Measurements from ENCODE around the gene MRPS2. TPM values are rescaled to one million over a fixed set of nuclear protein-coding genes. Genes with fewer than 3 reads are reported as not detected.

The MRPS2 gene
- total RNA-seq, 2 donors from 2014 or later: 50.2 to 53.1 TPM

DNA sequence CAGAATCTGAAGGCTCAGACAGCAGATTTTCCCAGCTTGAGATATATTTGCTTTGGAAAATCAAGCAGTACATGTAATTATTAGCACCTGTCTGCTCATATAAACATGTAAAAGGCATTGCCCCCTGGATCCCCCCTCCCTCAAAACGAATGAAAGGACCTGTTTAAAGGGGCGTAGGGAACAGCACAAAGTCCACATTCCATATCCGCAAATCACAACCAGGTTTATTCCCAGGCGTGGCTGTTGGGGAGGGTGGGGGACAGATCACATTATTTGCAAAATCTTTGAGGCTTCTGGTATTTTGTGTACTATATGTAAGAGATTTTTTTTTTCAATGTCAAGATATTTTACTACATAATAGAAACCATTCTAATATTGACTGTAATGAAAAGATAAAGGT lies 8.7 kb upstream of the MRPS2 start:
- Mint-ChIP-seq H3K36me3 (ENCODE audit: low read depth) (peaks cover 17% of the 10 kb centered on the region), H3K9me3 (no peaks in the 10 kb centered on the region), H3K4me3 (no peak overlapping the region), H3K27me3 (ENCODE audit: insufficient read depth) (no peaks in the 10 kb centered on the region), H3K4me1 (no peaks in the 10 kb centered on the region), H3K27ac (no peak overlapping the region)
- H3K36me3 ChIP-seq (ENCODE audit: control insufficient read depth, insufficient read depth, low read length): peaks cover 6% of the 10 kb centered on the region
- no peak overlapping the region for H3K4me3 ChIP-seq (ENCODE audit: low read length)
- H3K27me3 ChIP-seq (ENCODE audit: control insufficient read depth, insufficient read depth, low read length, poor library complexity, severe bottlenecking): no peaks in the 10 kb centered on the region
- no peak overlapping the region for H3K27ac ChIP-seq (ENCODE audit: low read depth, low read length)
- no peak for DNase-seq
- no peaks in the 10 kb centered on the region for H3K9me3 ChIP-seq (ENCODE audit: control insufficient read depth, low read length)
- 92% methylated on average over 4 of the region's 4 CpGs; no CpG with 5 or more reads in 1 of the 2 experiments for WGBS, 2 experiments (ENCODE audit: insufficient coverage in 1 of 2, insufficient read length in 1 of 2)
- TF ChIP-seq, protein P1, sequence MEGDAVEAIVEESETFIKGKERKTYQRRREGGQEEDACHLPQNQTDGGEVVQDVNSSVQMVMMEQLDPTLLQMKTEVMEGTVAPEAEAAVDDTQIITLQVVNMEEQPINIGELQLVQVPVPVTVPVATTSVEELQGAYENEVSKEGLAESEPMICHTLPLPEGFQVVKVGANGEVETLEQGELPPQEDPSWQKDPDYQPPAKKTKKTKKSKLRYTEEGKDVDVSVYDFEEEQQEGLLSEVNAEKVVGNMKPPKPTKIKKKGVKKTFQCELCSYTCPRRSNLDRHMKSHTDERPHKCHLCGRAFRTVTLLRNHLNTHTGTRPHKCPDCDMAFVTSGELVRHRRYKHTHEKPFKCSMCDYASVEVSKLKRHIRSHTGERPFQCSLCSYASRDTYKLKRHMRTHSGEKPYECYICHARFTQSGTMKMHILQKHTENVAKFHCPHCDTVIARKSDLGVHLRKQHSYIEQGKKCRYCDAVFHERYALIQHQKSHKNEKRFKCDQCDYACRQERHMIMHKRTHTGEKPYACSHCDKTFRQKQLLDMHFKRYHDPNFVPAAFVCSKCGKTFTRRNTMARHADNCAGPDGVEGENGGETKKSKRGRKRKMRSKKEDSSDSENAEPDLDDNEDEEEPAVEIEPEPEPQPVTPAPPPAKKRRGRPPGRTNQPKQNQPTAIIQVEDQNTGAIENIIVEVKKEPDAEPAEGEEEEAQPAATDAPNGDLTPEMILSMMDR (conservative IDR thresholded peaks at IDR 0.05): no peak
- H3K4me1 ChIP-seq (ENCODE audit: control insufficient read depth, insufficient read depth, low read length): no peaks in the 10 kb centered on the region
- no peak overlapping the region for H3K9ac ChIP-seq (ENCODE audit: extremely low read depth, low read length, poor library complexity, severe bottlenecking)

DNA sequence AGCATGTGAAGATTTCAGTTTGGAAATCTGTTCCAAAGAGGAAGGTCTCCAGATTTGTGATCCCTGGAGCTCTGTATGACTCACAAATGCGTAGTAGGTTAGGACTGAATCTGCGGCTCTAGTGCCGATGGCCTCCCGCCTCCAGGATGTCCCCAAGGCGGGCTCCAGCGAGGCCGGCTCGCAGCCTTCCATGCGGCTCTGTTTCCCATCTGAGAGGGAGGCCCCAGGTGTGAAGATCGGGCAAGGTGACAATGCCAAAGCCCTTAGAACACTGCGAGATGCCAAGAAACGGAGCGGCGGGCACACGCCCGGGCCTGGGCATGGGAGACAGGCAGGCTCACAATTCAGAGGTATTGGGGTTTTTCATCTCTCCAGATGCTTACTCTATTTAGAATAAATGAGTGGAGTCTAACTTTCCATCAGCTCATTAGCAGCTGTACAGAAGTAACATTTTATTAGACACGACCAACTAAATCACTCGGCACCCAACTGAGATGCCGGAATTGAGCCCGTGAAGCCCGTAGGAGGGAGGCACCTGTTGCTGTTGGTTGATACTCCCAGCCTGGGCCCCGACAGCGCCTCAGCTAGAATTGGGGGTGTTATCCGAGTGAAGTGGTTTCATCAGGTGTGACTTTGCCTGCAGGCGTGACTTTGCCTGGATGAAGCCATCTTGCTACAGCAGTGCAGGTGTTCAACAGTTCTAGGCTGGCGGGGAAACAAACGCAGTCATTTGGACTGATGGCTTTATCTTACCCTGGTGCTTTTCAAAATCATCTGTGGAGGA lies 7.4 kb upstream of the MRPS2 start:
- Histone ChIP-seq H3K4me3 (ENCODE audit: low read length) (no peak overlapping the region), H3K36me3 (ENCODE audit: control insufficient read depth, insufficient read depth, low read length) (peaks cover 4% of the 10 kb centered on the region), H3K4me1 (ENCODE audit: control insufficient read depth, insufficient read depth, low read length) (no peaks in the 10 kb centered on the region), H3K9ac (ENCODE audit: extremely low read depth, low read length, poor library complexity, severe bottlenecking) (no peak overlapping the region), H3K27me3 (ENCODE audit: control insufficient read depth, insufficient read depth, low read length, poor library complexity, severe bottlenecking) (no peaks in the 10 kb centered on the region), H3K27ac (ENCODE audit: low read depth, low read length) (no peak overlapping the region), H3K9me3 (ENCODE audit: control insufficient read depth, low read length) (no peaks in the 10 kb centered on the region)
- Mint-ChIP-seq H3K4me1 (no peaks in the 10 kb centered on the region), H3K36me3 (ENCODE audit: low read depth) (peaks cover 12% of the 10 kb centered on the region), H3K4me3 (no peak overlapping the region), H3K27me3 (ENCODE audit: insufficient read depth) (no peaks in the 10 kb centered on the region), H3K9me3 (no peaks in the 10 kb centered on the region), H3K27ac (no peak overlapping the region)
- 93 to 94% methylated on average over 19 to 27 of the region's 27 CpGs for WGBS, 2 experiments (ENCODE audit: insufficient coverage in 1 of 2, insufficient read length in 1 of 2)
- TF ChIP-seq, protein P1 (conservative IDR thresholded peaks at IDR 0.05): no peak
- no peak for DNase-seq

DNA sequence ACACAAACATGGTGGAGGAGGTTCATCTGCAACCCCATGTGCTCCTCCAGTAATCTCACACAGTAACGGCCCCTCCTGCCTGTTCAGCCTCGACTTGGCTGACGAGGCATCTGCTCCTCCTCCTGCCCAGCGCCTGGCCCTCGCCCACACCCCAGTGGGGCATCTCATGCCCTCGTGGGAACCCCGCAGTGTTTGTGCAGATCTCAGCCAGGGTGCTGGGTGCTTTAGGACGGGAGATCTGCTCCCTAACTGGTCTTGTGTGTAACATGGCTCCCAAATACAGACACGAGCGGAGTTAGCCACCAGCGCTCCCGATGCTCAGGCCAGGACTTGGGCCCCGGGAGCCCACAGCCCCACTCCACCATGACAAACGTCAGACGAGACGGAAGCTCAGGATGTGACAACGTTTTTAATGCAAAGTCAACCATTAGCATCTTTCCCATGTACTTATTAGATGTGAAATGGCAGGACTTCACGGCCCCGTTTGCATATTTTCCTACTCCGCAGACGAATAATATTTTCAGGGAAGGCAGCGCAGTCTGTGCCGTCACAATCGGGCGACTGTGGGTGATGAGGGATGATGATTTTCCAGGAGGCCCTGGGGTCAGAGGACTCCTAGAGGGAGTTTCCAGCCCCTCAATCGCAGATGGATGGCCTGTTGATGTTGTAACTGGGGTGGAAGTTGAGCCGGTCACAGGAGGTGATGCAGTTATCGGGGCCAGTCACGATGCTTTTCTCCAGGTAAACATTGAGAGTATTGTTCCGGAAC lies 5.5 kb upstream of the MRPS2 start:
- TF ChIP-seq, protein P1 (conservative IDR thresholded peaks at IDR 0.05): no peak
- H3K27ac Mint-ChIP-seq: no peak overlapping the region
- WGBS, 2 experiments (ENCODE audit: insufficient coverage in 1 of 2, insufficient read length in 1 of 2): 90 to 91% methylated on average over 28 to 30 of the region's 30 CpGs

More for the DNA sequence above, 5.5 kb upstream of the MRPS2 start:
- H3K9ac ChIP-seq (ENCODE audit: extremely low read depth, low read length, poor library complexity, severe bottlenecking): no peak overlapping the region
- H3K36me3 ChIP-seq (ENCODE audit: control insufficient read depth, insufficient read depth, low read length): no peaks in the 10 kb centered on the region
- Mint-ChIP-seq H3K27me3 (ENCODE audit: insufficient read depth) (peaks cover 7% of the 10 kb centered on the region), H3K4me1 (peaks cover 4% of the 10 kb centered on the region), H3K4me3 (no peak overlapping the region), H3K36me3 (ENCODE audit: low read depth) (no peaks in the 10 kb centered on the region), H3K9me3 (no peaks in the 10 kb centered on the region)
- DNase-seq: no peak
- H3K27ac ChIP-seq (ENCODE audit: low read depth, low read length): no peak overlapping the region
- no peaks in the 10 kb centered on the region for H3K9me3 ChIP-seq (ENCODE audit: control insufficient read depth, low read length)
- no peaks in the 10 kb centered on the region for H3K27me3 ChIP-seq (ENCODE audit: control insufficient read depth, insufficient read depth, low read length, poor library complexity, severe bottlenecking)
- H3K4me3 ChIP-seq (ENCODE audit: low read length): no peak overlapping the region
- no peaks in the 10 kb centered on the region for H3K4me1 ChIP-seq (ENCODE audit: control insufficient read depth, insufficient read depth, low read length)
